PC-9 (cell line): ENCODE measurements around the gene SBF1. TPM values are rescaled to one million over a fixed set of nuclear protein-coding genes. Genes with fewer than 3 reads are reported as not detected.
A peak's percentile ranks its signal among the peaks of the same experiment; 100 is the strongest.

Experiments
- BruUV-seq: library from RNA; stranded (reverse); fragments of 400-500 nt; replicated peaks from 2 replicates; lab custom pipeline; 2021; lab: Mats Ljungman, UMichigan
- CTCF ChIA-PET: fragments of 300-600 bp; sonication (Branson Sonifier 250); formaldehyde crosslinking; loops from one replicate; lab custom pipeline; 2022; ENCODE audit warnings: antibody characterized with exemption; lab: Charles Lee
- POLR2A ChIA-PET: fragments of 300-600 bp; sonication (Branson Sonifier 250); formaldehyde crosslinking; loops from one replicate; lab custom pipeline; 2022; ENCODE audit warnings: antibody characterized with exemption; ENCODE audit not compliant: unreplicated experiment; lab: Charles Lee
- DNase-seq, 2 experiments: peaks; one replicate each; pipeline versions ENCODE4 v3.0.0 to v3.0.0-alpha.2; 2015 to 2022; ENCODE audit warnings: mixed read lengths in 1 of 2
- H2AFZ ChIP-seq: fragments of 200-600 bp; sonication (generic); 2 replicates; pipeline ENCODE4 v1.8.1; 2017; ENCODE audit warnings: antibody characterized with exemption
- H3F3A ChIP-seq: fragments of 200-600 bp; sonication (generic); 2 replicates; pipeline ENCODE4 v1.8.1; 2017; ENCODE audit warnings: antibody characterized with exemption, mild to moderate bottlenecking, low read depth; ENCODE audit not compliant: insufficient read depth
- H3K27ac ChIP-seq: fragments of 200-600 bp; sonication (generic); 2 replicates; pipeline ENCODE4 v1.6.1; 2016; ENCODE audit warnings: mixed run types
- H3K27me3 ChIP-seq: fragments of 200-600 bp; sonication (generic); 2 replicates; pipeline ENCODE4 v1.6.1; 2016; ENCODE audit warnings: low read depth, mixed run types; ENCODE audit not compliant: insufficient read depth
- H3K36me3 ChIP-seq: fragments of 200-600 bp; sonication (generic); 2 replicates; pipeline ENCODE4 v1.6.1; 2016; ENCODE audit warnings: low read depth, mixed run types
- H3K4me1 ChIP-seq: fragments of 200-600 bp; sonication (generic); replicated peaks from 2 replicates; pipeline ENCODE4 v1.6.1; 2016; ENCODE audit warnings: mixed run types; ENCODE audit not compliant: insufficient read depth
- H3K4me2 ChIP-seq: fragments of 200-600 bp; sonication (generic); 2 replicates; pipeline ENCODE4 v1.6.1; 2017; ENCODE audit warnings: mixed run types
- H3K4me3 ChIP-seq: fragments of 200-600 bp; sonication (generic); 2 replicates; pipeline ENCODE4 v1.6.1; 2016; ENCODE audit warnings: mixed run types
- H3K79me2 ChIP-seq: fragments of 200-600 bp; sonication (generic); 2 replicates; pipeline ENCODE4 v1.6.1; 2017; ENCODE audit warnings: low read depth, mixed run types
- H3K9me2 ChIP-seq: fragments of 200-600 bp; sonication (generic); 2 replicates; pipeline ENCODE4 v1.8.1; 2017; ENCODE audit warnings: mild to moderate bottlenecking; ENCODE audit not compliant: insufficient read depth
- H3K9me3 ChIP-seq: fragments of 200-600 bp; sonication (generic); 2 replicates; pipeline ENCODE4 v1.8.1; 2016; ENCODE audit warnings: low read depth; ENCODE audit not compliant: insufficient read depth
- H4K20me1 ChIP-seq: fragments of 200-600 bp; sonication (generic); 2 replicates; pipeline ENCODE4 v1.8.1; 2017; ENCODE audit not compliant: insufficient read depth
- CTCF ChIP-seq: fragments of 200-600 bp; sonication (generic); conservative IDR thresholded peaks from 2 replicates; pipeline ENCODE4 v1.6.1; 2017; ENCODE audit warnings: mixed run types, antibody characterized with exemption, mild to moderate bottlenecking, moderate library complexity
- EZH2 ChIP-seq: fragments of 200-600 bp; sonication (generic); IDR thresholded peaks from 2 replicates; pipeline ENCODE4 v1.8.0; 2017; ENCODE audit warnings: antibody characterized with exemption, low read depth
- intact Hi-C: fragments of 100-400 bp; cut with micrococcal nuclease; formaldehyde crosslinking; loops from one replicate; pipeline ENCODE4 v1.10.0; 2022; ENCODE audit not compliant: unreplicated experiment
- total RNA-seq: library from RNA; stranded (reverse); gene quantifications from 2 replicates; pipeline ENCODE4 v1.2.3, GENCODE V29; 2021

Gene SBF1
- total RNA-seq, 1 experiment from 2014 or later = 85.2 TPM

GRCh38 chr22:50459016-50459415 lies 15.8 kb downstream of the SBF1 start:
- Histone ChIP-seq H3K9me3 (no peaks in the 10 kb centered on the region), H3K4me3 (no peak overlapping the region), H2AFZ (no peak overlapping the region), H3K27ac (no peak overlapping the region), H3K9me2 (no peaks in the 10 kb centered on the region), H3K36me3 (peaks cover 46% of the 10 kb centered on the region), H3K4me2 (no peak overlapping the region), H4K20me1 (peaks cover 30% of the 10 kb centered on the region), H3K27me3 (no peaks in the 10 kb centered on the region), H3K79me2 (no peaks in the 10 kb centered on the region), H3K4me1 (no peaks in the 10 kb centered on the region), H3F3A (peaks cover 13% of the 10 kb centered on the region; the same call in 1 of the 2 replicates)
- no TSS peak for BruUV-seq
- ChIA-PET CTCF (no interaction called here), POLR2A (no interaction called here)
- TF ChIP-seq CTCF (no peak), EZH2 (no peak)
- DNase-seq = no peak
- intact Hi-C loops = no loop called here

- no peak overlapping the region for H2AFZ ChIP-seq
- DNase-seq = no peak
- H3K9me3 ChIP-seq = no peaks in the 10 kb centered on the region
- CTCF ChIA-PET = no interaction called here
- H3K4me3 ChIP-seq = no peak overlapping the region
- H3K9me2 ChIP-seq = no peaks in the 10 kb centered on the region
- intact Hi-C loops = no loop called here
- no TSS peak for BruUV-seq
- H3F3A ChIP-seq = peaks cover 31% of the 10 kb centered on the region
- peaks cover 32% of the 10 kb centered on the region for H3K36me3 ChIP-seq
- TF ChIP-seq CTCF = peak; percentile 54; the same call in 1 of the 2 replicates
- no peak for TF ChIP-seq EZH2
- H3K27ac ChIP-seq = no peak overlapping the region
- no peaks in the 10 kb centered on the region for H3K79me2 ChIP-seq
- POLR2A ChIA-PET = no interaction called here
- H3K4me1 ChIP-seq = no peaks in the 10 kb centered on the region
- H4K20me1 ChIP-seq = peaks cover 31% of the 10 kb centered on the region
- H3K27me3 ChIP-seq = no peaks in the 10 kb centered on the region
- H3K4me2 ChIP-seq = no peak overlapping the region
Measured at GRCh38 chr22:50456466-50457234, 18.2 kb downstream of the SBF1 start.

DNA sequence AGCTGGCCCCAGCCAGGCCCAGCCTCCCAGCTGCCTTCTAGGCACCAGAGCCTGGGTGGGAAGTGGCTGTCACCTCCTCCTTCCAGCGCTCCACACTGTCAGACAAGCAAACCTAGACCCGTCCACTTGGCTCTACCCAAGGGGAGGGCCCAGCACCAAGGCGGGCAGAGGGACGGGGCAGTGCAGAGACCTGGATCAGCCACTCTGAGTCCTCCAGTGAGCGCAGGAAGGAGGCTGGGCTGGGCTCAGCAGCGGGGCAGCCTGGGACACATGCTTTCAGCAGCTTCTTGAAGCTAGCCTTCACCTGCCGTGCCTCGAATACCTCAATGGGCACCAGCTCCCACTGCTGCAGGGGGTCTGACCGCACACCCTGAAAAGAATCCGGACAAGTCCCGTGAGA lies 18.8 kb downstream of the SBF1 start:
- H3K27me3 ChIP-seq = no peaks in the 10 kb centered on the region
- H3K36me3 ChIP-seq = peaks cover 31% of the 10 kb centered on the region
- no peak overlapping the region for H3K4me2 ChIP-seq
- no peak overlapping the region for H2AFZ ChIP-seq
- ChIA-PET POLR2A (no interaction called here), CTCF (no interaction called here)
- no peaks in the 10 kb centered on the region for H3K4me1 ChIP-seq
- intact Hi-C loops = no loop called here
- peaks cover 29% of the 10 kb centered on the region for H4K20me1 ChIP-seq
- no peak for DNase-seq
- no peaks in the 10 kb centered on the region for H3K9me3 ChIP-seq
- H3K27ac ChIP-seq = no peak overlapping the region
- TF ChIP-seq EZH2 (no peak), CTCF (no peak)
- peaks cover 37% of the 10 kb centered on the region for H3F3A ChIP-seq
- BruUV-seq = no TSS peak
- no peak overlapping the region for H3K4me3 ChIP-seq
- H3K79me2 ChIP-seq = no peaks in the 10 kb centered on the region
- no peaks in the 10 kb centered on the region for H3K9me2 ChIP-seq
